Natural killer cell (primary cell): ENCODE results near the gene GNG2. TPM values are rescaled to one million over a fixed set of nuclear protein-coding genes. Genes with fewer than 3 reads are reported as not detected.

Experiments used
- ATAC-seq, 3 donors: fragments of 150-1000 bp in 2 of 3; fragments of 200-7000 bp in 1 of 3; cut with Tn5 transposase; 1 replicate in 1 of 3; 2 replicates in 2 of 3; pipeline ENCODE4 v1.10.0; 2021; ENCODE audit warnings: mild to moderate bottlenecking in 2 of 3, moderate library complexity in 2 of 3
- DNase-seq, 2 donors: peaks; one replicate each; pipeline versions ENCODE4 v3.0.0 to v3.0.0-alpha.2; 2013 to 2021; ENCODE audit warnings: mixed read lengths in 1 of 2
- H3K27ac ChIP-seq: one replicate; pipeline ENCODE4 v1.5.1; 2013; ENCODE audit warnings: mild to moderate bottlenecking, low read length
- H3K27me3 ChIP-seq: one replicate; pipeline ENCODE4 v1.6.1; 2013; ENCODE audit warnings: low read length; ENCODE audit not compliant: control insufficient read depth, insufficient read depth
- H3K36me3 ChIP-seq: one replicate; pipeline ENCODE4 v1.6.1; 2013; ENCODE audit warnings: low read length; ENCODE audit not compliant: control insufficient read depth, insufficient read depth
- H3K4me1 ChIP-seq: one replicate; pipeline ENCODE4 v1.6.1; 2013; ENCODE audit warnings: low read length; ENCODE audit not compliant: control insufficient read depth, insufficient read depth
- H3K4me3 ChIP-seq: one replicate; pipeline ENCODE4 v1.5.1; 2013; ENCODE audit warnings: low read length
- H3K9me3 ChIP-seq: one replicate; pipeline ENCODE4 v1.6.1; 2013; ENCODE audit warnings: low read length; ENCODE audit not compliant: control insufficient read depth, insufficient read depth
- H3K27ac Mint-ChIP-seq, 2 donors: one replicate each; pipeline ENCODE4 v1.8.0; 2022; ENCODE audit warnings: mild to moderate bottlenecking in 2 of 2, mixed read lengths in 2 of 2, moderate library complexity in 1 of 2
- H3K27me3 Mint-ChIP-seq, 2 donors: one replicate each; pipeline ENCODE4 v1.8.0; 2022; ENCODE audit warnings: low read depth in 2 of 2, mixed read lengths in 2 of 2
- H3K36me3 Mint-ChIP-seq: one replicate; pipeline ENCODE4 v1.8.0; 2022; ENCODE audit warnings: mixed read lengths
- H3K4me1 Mint-ChIP-seq, 2 donors: one replicate each; pipeline ENCODE4 v1.8.0; 2022; ENCODE audit warnings: mixed read lengths in 2 of 2
- H3K4me3 Mint-ChIP-seq: one replicate; pipeline ENCODE4 v1.8.0; 2022; ENCODE audit warnings: mild to moderate bottlenecking, moderate library complexity, mixed read lengths
- H3K9me3 Mint-ChIP-seq, 2 donors: one replicate each; pipeline ENCODE4 v1.8.0; 2022; ENCODE audit warnings: mixed read lengths in 2 of 2
- CTCF ChIP-seq: fragments of 200-600 bp; IDR thresholded peaks from one replicate; pipeline ENCODE4 v1.8.0; 2022; ENCODE audit warnings: antibody characterized with exemption
- WGBS: methylation state at CpG from one replicate; pipeline ENCODE4 v1.1.7; 2013; ENCODE audit warnings: missing lambda C conversion rate; ENCODE audit not compliant: insufficient coverage; 5-methylcytosine and 5-hydroxymethylcytosine counted together
- intact Hi-C: fragments of 100-400 bp; cut with micrococcal nuclease; formaldehyde crosslinking; loops from one replicate; pipeline ENCODE4 v1.14.2; 2022
- total RNA-seq, 4 donors: library from RNA; stranded (reverse); fragments of 120-200 nt in 1 of 4; gene quantifications; one replicate each; pipeline versions ENCODE4 v1.2.3 to v1.2.4, GENCODE V29; 2013 to 2022

The GNG2 gene
- total RNA-seq, 3 donors from 2014 or later (not counting 1 experiment from before 2014, with no cell fraction given): 552 to 653 (median 582) TPM

GRCh38 chr14:52007637-52008036 lies 147.2 kb downstream of the GNG2 start:
- WGBS: 100% methylated on average over 1 of the region's 1 CpG
- no peak for ATAC-seq
- H3K4me3 Mint-ChIP-seq: no peak overlapping the region

GRCh38 chr14:52008136-52008535 lies 147.7 kb downstream of the GNG2 start:
- H3K27ac ChIP-seq: no peak overlapping the region
- no peaks in the 10 kb centered on the region for H3K9me3 ChIP-seq
- H3K4me3 ChIP-seq: no peak overlapping the region
- WGBS: 99% methylated on average over 4 of the region's 4 CpGs
- Mint-ChIP-seq H3K27me3 (no peaks in the 10 kb centered on the region), H3K36me3 (peaks cover 18% of the 10 kb centered on the region), H3K27ac (no peak overlapping the region), H3K4me3 (no peak overlapping the region), H3K9me3 (no peaks in the 10 kb centered on the region), H3K4me1 (peaks cover 4% of the 10 kb centered on the region in 2 donors)
- no peaks in the 10 kb centered on the region for H3K27me3 ChIP-seq
- intact Hi-C loops: no loop called here
- DNase-seq (no peak), ATAC-seq (no peak)
- H3K4me1 ChIP-seq: no peaks in the 10 kb centered on the region
- TF ChIP-seq CTCF: no peak
- H3K36me3 ChIP-seq: peaks cover 83% of the 10 kb centered on the region

More at GRCh38 chr14:52007637-52008036, 147.2 kb downstream of the GNG2 start:
- H3K27ac Mint-ChIP-seq: no peak overlapping the region
- H3K27me3 Mint-ChIP-seq: no peaks in the 10 kb centered on the region
- no peak overlapping the region for H3K27ac ChIP-seq
- TF ChIP-seq CTCF: no peak
- peaks cover 18% of the 10 kb centered on the region for H3K36me3 Mint-ChIP-seq
- H3K27me3 ChIP-seq: no peaks in the 10 kb centered on the region
- no peak for DNase-seq
- H3K9me3 ChIP-seq: no peaks in the 10 kb centered on the region
- H3K4me3 ChIP-seq: no peak overlapping the region
- intact Hi-C loops: no loop called here
- peaks cover 4% of the 10 kb centered on the region in 2 donors for H3K4me1 Mint-ChIP-seq
- H3K36me3 ChIP-seq: peaks cover 88% of the 10 kb centered on the region
- H3K9me3 Mint-ChIP-seq: no peaks in the 10 kb centered on the region
- H3K4me1 ChIP-seq: no peaks in the 10 kb centered on the region

GRCh38 chr14:52010173-52010693 lies 149.8 kb downstream of the GNG2 start:
- H3K9me3 Mint-ChIP-seq: no peaks in the 10 kb centered on the region
- ATAC-seq: no peak

More at GRCh38 chr14:52010173-52010693, 149.8 kb downstream of the GNG2 start:
- Mint-ChIP-seq H3K4me1 (peaks cover 4% of the 10 kb centered on the region in 2 donors), H3K4me3 (no peak overlapping the region), H3K36me3 (peaks cover 10% of the 10 kb centered on the region), H3K27ac (no peak overlapping the region), H3K27me3 (no peaks in the 10 kb centered on the region)
- Histone ChIP-seq H3K9me3 (no peaks in the 10 kb centered on the region), H3K27ac (no peak overlapping the region), H3K4me1 (no peaks in the 10 kb centered on the region), H3K36me3 (peaks cover 62% of the 10 kb centered on the region), H3K27me3 (no peaks in the 10 kb centered on the region), H3K4me3 (no peak overlapping the region)
- no peak for TF ChIP-seq CTCF
- 100% methylated on average over 3 of the region's 3 CpGs for WGBS
- DNase-seq: no peak
- intact Hi-C loops: no loop called here
